HuH-7.5 (cell line): ENCODE measurements around the gene RHCG.
"Not testable (repeated sequence)": the region's sequence is repeated elsewhere in the genome, so short reads cannot be mapped to it uniquely, and the experiment has no call there.

Experiments used
- DNase-seq: peaks from one replicate; pipeline ENCODE4 v3.0.0; 2011; ENCODE audit warnings: low spot score

The RHCG gene

GRCh38 chr15:89477411-89478242 is 18.8 kb downstream of the RHCG start:
- DNase-seq = no peak

GRCh38 chr15:89475661-89476060 is 20.7 kb downstream of the RHCG start:
- DNase-seq = no peak

- peak; percentile 97 for DNase-seq
These were observed 23.6 kb downstream of the RHCG start for GRCh38 chr15:89472785-89473256.

GRCh38 chr15:89469426-89470096 is 26.8 kb downstream of the RHCG start:
- DNase-seq = no peak

GRCh38 chr15:89468813-89469212 is 27.6 kb downstream of the RHCG start:
- not testable (repeated sequence) for DNase-seq

- no peak for DNase-seq
These were observed 33.3 kb downstream of the RHCG start for GRCh38 chr15:89463113-89463512.

GRCh38 chr15:89462198-89462912 is 34.0 kb downstream of the RHCG start:
- no peak for DNase-seq

- DNase-seq = no peak
These were observed 35.0 kb downstream of the RHCG start for GRCh38 chr15:89461386-89461785.

GRCh38 chr15:89460048-89460447 is 36.3 kb downstream of the RHCG start:
- DNase-seq = no peak

- DNase-seq = peak; percentile 62
These were observed 36.9 kb downstream of the RHCG start for GRCh38 chr15:89459271-89460038.

- no peak for DNase-seq
These were observed 37.9 kb downstream of the RHCG start for GRCh38 chr15:89458440-89458839.

- peak; percentile 56 for DNase-seq
These were observed 39.3 kb downstream of the RHCG start for GRCh38 chr15:89457086-89457485.

- DNase-seq = no peak
These were observed 40.8 kb downstream of the RHCG start for GRCh38 chr15:89455535-89455934.

GRCh38 chr15:89452330-89452836 is 44.0 kb downstream of the RHCG start:
- DNase-seq = no peak

- no peak for DNase-seq
These were observed 44.5 kb downstream of the RHCG start for GRCh38 chr15:89451846-89452245.

- peak; percentile 47 for DNase-seq
These were observed 46.0 kb downstream of the RHCG start for GRCh38 chr15:89450076-89451006.

GRCh38 chr15:89448825-89449224 is 47.6 kb downstream of the RHCG start:
- no peak for DNase-seq

GRCh38 chr15:89447676-89448075 is 48.7 kb downstream of the RHCG start:
- no peak for DNase-seq

GRCh38 chr15:89446255-89446891 is 50.0 kb downstream of the RHCG start:
- no peak for DNase-seq

- no peak for DNase-seq
These were observed 50.9 kb downstream of the RHCG start for GRCh38 chr15:89445518-89445917.
